ENCODE results near the gene RPP14.

- TF ChIP-seq BHLHE40 (IDR thresholded peaks at IDR 0.05; ENCODE audit: low read depth, low read length) (no peak), MXI1 (IDR thresholded peaks at IDR 0.05; ENCODE audit: borderline replicate concordance, low read depth, low read length) (no peak)
Measured at GRCh38 chr3:58292866-58293265, 13.2 kb upstream of the RPP14 start.
